GF-D8 (cell line): Measurements from ENCODE around the gene PLXNB2.
A peak's percentile ranks its signal among the peaks of the same experiment; 100 is the strongest.

Source experiments
- DNase-seq: peaks from one replicate; lab custom pipeline; 2025; lab: John Stamatoyannopoulos, UW

PLXNB2 gene

DNA sequence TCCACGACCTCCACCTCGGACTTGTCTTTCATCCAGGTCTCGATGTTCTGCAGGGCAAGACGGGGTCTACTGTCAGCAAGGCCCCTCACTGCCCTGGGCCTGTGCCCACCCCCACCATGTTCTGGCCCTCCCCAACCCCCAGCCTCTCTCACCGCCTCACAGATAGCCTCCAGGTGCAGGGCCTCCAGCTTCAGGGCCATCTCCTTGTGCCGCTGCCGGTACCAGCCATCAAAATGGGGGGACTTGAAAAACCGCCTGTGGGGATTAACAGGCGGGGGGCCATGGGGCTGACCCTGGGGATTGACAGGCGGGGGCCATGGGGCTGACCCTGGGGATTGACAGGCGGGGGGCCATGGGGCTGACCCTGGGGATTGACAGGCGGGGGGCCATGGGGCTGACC, 4.9 kb upstream of the PLXNB2 start:
- DNase-seq = no peak

DNA sequence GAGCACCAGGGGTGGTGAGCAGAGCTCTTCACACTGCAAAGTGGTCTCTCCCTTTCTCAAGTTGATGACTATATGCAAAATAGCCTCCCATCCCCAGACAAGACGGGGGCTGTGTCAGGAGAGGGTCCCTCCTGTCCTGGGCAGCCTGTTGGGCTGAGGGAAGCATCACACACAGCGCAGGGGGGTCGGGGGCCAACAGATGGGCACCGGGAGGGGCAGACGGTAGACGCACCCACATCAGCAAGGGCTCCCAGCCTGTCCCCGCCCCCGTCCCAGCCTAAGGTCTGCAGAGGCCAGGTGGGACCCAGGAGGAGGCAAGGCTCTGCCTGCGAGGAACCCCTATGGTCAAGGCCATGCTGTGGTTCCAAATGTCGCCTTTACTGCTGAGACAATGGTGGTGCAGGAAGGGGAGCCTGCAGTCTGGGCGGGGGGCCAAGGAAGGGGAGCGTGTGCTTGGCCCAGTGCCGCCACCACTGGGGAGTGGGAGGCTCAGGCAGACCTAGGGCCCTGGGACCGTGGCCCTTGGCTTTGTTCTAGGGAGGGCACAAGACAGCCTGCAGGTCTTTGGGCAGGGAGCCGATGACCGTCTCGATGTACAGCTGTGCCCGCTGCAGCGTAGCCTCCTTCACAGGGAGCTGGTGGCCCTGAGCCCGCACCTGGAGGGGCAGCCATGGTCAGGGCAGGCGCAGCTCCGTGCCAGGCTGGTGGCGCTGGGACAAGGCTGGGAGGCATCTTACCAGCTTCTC, 4.3 kb upstream of the PLXNB2 start:
- DNase-seq = no peak

DNA sequence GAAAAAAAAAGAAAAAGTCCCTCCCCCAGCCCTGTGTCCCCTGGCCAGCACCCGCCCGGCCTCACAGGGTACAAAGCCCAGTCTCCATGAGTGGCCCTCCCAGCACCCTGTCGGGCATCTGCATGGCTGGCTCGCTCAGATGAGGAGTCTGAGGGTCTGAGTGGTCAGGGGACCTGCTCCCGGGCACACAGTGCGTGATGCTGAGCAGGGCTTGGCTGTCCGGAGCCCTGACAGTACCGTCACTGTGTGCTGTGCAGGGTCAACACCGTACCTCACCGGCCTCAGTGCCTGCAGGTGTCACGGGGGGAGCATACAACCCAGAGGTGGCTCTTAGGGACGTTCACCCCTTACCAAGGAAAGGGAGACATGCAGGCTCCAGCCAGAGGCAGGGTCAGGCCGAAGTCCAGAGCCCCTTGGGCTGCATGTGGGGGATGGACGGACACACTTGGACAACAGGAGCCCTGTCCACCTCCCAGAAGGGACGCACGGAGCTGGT, 3.6 kb upstream of the PLXNB2 start:
- DNase-seq = no peak

DNA sequence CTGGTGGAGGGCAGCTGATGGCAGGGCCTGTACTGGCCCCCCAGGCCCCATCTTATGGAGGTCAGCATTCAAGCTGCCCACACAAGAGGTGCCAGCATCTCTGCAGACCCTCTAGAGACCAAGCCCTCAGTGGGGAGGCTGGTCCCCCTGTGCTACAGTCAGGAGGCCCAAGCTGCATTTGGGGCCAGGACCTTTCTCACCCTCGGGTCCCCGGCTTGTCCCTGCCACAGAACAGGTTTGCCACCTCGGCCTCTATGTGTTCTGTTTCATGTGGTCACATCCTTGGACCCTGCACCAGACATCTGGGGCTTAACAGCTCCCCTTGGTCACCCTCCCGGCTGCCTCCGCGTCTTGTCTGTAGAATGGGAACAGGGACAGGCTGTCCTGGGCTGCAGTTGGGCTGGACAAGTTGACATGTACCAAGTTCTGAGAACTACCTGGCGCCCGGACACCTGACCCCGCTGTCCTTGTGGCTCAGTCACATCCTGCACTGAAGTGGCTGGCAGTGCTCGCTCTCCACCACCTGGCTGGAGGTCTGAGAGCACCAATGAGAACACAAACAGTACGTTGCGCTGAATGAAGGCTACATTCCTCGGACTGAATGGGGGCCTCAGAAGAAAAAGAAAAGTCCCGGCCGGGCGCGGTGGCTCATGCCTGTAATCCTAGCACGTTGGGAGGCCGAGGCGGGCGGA, 2.7 kb upstream of the PLXNB2 start:
- no peak for DNase-seq

DNA sequence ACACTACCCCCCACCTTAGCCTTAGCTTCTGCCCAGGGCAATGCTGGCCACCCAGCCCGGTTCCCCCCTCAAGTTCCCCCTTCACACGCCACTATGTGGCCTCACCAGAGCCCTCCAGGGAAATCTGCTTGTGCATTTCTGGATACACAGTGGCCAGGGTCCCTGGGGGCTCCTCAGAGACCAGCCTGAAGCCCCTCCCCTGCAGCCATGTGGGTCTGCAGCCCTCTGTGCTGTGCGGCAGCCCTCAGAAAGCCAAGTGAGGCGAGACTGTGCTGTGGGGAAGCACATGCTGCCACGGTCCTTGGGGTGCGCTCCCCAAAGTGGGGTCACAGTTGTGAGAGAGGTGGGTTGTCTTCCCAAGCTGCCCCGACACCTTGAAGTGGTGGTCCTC, 2.1 kb upstream of the PLXNB2 start:
- DNase-seq = no peak

DNA sequence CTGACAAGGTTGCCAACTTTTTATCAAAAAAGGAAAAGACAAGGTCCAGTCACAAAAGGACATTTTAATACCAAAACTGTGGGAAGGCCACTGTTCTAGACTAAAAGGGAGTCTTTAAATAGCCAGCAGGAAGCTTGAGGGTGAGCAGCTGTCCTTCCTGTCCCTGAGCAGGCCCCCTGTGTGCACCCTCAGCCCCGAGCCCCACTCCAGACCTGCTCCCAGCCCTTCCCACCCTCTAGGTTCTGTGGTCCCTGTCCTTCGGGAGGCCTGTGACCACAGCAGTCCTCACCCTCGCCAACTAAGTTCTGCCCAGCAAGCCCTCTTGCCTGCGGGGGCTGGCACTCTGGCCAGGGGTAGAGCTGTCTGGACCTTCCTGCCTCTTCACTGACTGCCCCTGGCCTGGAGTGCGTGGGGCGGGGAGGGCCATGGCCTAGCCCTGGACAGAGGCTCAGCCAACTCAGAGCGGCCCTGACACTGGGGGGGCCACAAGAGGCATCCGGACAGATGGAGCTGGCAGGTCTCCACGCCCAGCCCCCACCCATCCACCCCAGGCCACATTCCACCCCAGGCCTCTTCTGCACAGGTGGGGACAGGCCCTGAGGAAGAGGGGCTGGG, 1.6 kb upstream of the PLXNB2 start:
- no peak for DNase-seq

DNA sequence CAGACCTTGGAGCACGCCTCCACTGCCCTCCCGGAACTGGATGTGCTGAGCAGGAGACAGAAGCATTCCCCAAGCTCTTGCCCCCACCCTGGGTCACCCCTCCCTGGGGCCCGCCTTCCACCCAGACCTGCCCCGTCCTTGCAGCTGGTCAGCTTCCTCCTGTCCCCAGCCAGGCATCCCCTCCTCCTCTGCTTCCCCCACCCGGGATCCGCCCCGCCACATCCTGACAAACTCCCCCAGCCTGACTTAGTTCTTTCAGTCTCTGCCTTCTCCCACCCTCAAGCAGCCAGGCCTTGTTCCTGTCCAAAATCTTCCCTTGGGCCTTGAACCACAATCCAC, 1.1 kb upstream of the PLXNB2 start:
- DNase-seq = peak; percentile 80

DNA sequence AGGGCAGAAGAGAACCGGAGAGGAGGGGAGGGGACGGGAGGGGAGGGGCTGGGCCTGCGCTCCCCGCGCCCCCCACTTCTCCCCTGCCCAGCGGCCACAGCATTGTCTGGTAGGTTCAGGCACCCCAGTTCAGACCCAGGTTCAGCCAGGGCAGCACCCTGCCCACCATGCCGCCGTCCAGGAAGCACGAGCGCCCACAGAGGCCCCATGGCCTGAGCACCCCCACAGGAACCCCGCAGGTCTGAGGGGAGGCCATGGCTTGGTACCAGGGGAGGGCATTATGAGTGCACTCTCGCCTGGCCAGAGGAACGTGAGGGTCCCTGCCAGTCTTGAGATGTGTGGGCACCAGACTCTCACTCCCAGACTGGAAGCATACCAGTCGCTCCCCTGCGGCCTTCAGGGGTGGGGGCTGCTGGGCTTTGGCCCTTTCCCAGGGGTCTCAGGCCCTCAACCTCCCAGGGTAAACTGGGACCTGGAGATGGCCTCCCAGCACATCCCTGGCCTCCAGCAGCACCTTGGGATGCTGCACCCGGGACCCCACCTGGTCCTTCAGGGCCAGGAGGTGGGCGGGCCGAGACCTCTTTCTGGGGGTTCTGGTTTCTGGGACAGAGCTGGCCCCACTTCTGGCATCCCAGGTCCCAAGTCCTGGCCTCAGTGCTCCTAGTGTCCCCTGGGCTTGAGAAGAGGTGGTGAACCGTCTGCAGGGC, 597 bp upstream of the PLXNB2 start:
- no peak for DNase-seq

DNA sequence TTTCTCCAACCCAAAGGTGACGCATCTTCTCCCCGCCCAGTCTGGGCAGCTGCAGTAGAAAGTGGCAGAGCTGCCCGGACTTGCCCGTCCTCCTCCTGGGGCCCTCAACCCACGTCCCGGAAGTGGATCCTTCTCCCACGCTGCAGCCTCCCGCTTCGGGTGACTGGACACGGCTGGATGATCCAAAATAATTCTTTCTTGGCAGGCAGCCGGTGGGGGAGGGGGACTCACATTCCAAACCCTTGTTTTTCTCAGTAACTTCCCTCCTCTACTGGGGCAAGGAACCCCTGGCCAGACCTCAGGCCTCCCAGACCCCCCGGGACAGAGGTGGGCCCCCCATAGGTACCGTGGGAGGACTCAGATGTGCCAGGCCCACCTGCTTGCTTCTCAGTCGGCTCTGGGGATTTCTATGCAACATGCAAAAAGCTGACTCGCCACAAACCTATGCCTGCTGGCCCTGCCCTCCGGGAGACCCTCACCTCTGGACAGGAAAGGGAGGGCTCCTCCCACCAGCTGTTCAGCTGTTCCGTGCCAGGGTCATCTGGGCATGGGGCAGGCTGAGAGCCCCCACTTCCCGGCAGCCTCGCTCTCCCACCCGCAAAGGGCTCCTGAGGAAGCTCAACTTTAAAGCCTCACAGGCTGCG, 1.4 kb downstream of the PLXNB2 start:
- DNase-seq = peak; percentile 29

DNA sequence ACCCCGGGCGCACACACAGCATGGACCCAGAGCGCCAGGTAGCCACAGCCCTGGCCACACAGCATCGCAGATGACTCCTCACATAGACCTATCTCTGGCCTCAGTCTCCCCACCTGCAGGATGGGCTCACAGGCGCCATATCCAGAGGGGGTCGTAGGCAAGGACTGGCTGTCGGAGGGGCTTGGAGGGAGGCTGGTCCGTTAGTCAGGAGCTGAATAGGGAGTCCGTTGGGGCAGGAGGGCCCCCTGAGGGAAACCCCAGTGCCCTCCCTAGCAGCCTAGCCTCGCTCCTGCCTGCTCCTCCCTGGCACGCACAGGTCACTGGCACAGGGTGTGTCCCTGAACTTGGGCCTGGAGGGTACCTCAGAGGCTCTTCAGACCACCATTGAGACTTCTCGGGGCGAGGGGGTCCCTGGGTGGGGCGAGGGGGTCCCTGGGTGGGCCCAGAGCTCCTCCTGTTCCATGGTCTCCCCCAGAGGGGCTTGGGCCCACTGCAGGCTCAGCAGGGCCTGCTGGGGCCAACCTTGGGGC, 2.0 kb downstream of the PLXNB2 start:
- DNase-seq = no peak

DNA sequence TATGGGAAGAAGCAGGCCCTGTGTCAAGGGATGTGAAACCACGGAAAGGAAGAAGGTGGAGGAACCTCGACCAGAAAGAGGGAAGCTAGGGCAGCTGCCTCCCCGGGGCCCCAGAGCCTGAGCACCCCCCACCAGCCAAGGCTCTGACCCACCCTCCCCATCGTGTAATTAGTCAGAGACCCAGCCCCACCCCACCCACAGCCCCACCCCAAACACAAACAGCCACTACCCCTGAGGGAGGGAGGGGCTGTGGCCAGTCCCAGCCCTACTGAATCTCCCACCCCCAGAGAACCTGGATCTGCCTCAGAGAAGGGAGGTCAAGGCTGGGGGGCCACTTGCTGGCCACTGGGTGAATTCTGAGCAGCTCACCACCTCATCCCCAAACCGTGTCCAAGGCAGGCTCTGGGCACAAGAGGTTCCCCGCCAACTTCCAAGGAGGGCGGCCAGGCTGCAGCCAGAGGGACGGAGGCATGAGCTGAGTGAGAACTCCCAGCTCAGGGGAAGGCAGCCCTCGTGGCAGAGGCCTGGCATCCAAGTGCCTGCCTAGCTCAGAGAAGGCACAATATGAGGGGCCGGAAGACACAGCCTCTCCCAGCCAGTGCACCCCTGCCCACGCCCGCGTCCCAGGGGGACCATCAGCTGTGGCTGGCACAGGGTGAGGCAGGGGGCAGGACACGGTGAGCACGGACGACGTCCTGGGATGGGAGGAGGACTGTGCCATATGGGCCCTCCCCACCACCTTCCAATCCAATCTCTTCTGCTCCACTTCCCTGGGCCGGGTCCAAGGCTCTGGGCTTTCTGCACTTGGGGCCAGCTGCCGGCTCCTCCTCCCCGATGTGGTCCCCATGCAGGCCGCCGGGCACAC, 2.7 kb downstream of the PLXNB2 start:
- no peak for DNase-seq

DNA sequence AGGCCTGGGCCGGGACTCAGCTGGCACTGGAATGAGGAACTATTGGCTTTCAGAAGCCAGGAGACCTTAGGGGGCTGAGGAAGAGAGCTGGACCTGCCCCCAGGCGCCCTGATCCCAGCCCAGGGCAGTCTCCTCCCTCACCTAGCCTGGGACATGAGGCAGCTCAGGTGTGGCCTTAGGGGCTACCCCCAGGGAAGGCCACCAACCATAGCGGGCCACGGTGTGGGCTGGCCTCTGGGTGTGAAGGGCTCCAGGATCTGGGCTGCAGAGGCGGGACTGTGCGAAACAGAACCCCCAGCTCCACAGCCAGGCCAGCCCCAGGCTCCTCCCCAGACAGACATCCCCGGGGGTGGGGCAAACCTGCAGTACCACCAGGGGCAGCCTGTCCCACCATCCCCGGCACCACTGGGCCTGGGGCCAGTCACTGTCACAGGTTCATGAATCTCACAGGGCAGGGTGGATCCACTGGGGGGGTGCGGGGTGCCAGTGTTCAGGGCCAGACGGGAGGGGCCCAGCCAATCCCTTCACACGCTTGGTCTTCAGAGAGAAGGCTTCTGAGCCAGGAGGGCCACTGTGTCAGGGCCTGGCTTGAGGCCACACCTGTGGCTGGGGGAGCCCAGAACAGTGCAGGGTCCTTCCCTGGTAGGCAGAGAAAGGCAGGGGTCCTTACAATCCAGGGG, 3.5 kb downstream of the PLXNB2 start:
- peak; percentile 6 for DNase-seq

DNA sequence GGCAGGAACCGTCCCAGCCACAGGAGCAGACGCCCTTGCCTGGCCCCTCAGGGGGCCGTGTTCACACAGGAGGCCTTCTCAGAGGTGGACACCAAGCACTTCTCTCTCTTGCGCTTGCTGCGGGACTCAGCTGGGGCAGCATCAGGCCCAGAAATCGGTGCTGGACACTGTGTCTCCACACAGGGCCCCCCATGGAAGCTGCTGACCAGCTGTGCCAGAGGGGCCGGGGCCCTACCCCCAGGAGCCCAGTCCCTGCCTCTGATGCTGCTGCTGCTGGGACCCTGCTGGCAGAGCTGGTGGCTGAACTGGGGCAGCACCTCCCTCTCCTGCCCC, 4.0 kb downstream of the PLXNB2 start:
- no peak for DNase-seq

DNA sequence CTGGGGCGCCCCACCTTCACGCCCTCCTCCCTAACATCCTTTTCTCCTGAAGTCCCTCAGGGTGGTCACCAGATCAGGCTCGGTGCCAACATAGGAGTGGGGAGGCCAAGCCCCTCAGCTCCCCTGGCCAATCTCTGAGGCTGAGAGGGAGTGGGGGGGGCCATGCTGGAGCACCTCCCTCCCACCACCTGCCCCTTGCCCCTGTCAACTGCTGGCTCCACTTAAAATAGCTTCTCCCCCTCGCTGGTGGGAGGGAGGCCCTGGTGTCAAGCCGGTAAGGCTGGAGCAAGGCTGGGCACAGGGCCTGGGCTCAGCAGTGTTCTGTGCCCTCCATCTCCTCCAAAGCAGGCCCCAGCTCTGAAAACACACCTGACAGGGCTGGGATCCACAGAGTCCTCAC, 4.9 kb downstream of the PLXNB2 start:
- no peak for DNase-seq

DNA sequence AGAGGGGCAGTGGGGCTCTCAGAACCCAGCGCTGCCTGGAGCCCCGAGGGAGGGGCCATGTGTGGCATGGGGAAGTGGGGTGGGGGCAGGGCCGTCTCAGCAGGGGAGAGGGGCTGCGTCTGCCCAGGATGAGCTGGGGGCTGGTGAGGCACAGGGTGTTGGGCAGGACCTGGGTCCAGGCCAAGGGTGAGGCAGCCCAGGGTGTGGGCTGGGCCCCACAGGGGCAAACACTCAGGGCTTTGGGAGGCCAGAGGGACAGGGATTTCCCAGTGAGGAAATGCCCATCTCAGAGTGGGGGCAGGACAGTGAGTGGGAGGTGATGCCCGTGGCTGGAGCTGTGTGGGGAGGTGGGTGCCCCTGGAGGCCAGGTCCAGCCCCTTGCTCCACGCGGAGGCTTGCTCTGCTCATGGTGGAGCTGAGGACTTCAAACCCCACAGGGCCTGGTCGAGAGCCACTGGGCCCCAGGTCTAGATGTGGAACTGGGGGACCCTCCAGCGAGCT, 5.4 kb downstream of the PLXNB2 start:
- no peak for DNase-seq

DNA sequence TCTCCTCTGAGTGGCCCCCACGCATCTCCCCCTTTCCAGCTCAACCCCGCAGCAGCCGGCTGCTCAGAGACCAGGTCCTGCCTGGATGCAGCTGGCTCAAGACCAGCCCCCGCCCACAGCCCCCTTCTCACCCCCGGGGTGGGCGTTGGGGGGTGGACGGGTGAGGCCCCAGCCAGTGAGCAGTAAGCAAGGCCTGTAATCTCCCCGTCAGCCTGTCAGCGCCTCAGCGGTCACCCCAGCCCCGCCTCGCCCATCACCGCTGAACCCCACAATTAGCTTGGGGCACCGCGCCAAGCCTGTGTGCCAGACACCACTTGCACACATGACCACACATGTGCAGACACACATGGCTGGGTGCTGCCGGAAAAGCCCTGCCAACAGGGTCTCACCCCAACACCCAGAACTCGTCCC, 5.9 kb downstream of the PLXNB2 start:
- DNase-seq = no peak

DNA sequence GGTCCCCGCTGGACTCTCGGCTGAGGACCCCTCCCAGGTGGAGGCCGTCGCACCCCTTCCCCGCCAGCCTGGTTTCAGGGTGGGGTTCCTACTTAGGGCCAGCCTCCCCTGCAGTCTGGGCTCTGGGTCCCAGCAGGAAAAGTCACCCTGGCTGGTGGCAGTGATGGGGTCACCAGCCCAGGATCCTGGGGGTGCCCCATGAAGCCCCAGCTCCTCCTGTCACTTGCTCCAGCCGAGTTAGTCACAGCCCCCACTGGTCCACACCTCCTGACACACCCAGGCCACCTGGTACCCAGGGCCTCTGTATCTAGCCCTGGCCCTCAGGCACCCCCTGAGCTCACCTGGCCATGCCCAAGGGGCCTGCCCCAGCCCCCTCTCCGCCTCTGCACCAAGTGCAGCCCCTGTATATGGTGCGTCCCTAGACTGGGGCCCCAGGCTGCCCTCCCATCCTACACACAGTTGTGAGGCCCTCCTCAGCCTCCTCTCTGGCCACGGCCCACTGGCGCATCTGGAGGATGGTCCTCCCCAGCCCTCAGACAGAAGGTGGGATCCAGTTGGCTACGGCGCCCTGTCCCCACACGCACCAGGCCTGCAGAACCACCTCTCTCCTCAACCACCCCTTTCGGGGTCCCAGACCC, 6.7 kb downstream of the PLXNB2 start:
- no peak for DNase-seq

DNA sequence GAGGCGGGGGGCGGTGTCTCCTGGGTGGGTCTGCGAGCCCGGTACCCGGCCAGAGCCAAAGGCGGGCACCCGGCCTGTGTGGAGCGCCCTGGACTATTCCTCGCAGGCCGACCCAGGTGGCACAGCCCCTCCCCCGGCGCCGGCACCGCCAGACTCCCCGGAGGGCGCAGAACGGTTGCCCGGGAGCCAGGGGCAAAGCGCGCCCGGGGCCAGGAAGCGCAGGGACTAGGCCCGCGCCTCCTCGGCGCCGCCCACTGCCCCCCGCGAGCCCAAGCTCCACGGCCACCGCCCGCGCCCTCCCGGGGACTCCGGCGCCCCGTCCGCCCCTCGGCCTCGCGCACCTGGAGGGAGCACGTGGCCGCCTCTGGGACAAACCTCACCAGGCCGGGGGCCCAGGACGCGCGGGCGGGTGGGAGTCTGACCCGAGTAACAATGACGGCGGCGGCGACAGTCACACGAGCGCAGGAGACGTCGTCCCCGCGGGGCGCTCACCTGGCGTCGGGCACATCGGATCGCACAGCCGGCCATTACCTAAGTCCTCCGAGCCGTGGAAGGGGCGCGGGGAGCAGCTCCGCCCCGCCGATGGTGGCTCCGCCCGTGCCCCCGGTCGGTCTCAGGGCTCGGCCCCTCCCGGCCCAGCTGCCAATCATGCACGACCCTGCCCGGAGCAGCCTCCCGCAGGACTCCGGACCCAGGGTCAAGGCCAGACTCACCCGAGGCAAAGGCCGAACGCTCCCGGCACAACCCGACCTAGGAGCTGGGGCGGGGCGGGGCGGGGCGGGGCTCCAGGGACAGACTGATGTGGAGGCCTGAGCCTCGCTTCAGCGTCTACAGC, 7.4 kb downstream of the PLXNB2 start:
- no peak for DNase-seq
